Lower leg skin (tissue), 3 donors: ENCODE data around the gene CCT8L2.

Source experiments
- CTCF ChIP-seq, 3 donors: fragments of 450-650 bp; IDR thresholded peaks; one replicate each; pipeline ENCODE4 v1.5.1; 2016; ENCODE audit warnings: antibody characterized with exemption in 3 of 3, mild to moderate bottlenecking in 3 of 3, moderate library complexity in 2 of 3
- POLR2A ChIP-seq, 2 donors: fragments of 450-650 bp; IDR thresholded peaks; one replicate each; pipeline ENCODE4 v1.6.1; 2016 to 2017; ENCODE audit warnings: antibody characterized with exemption in 2 of 2, mild to moderate bottlenecking in 1 of 2, moderate library complexity in 1 of 2

GRCh38 chr22:16608931-16609330, 16.3 kb upstream of the CCT8L2 start:
- TF ChIP-seq CTCF (IDR thresholded peaks at IDR 0.05) = no peak
- no peak for TF ChIP-seq POLR2A (IDR thresholded peaks at IDR 0.05)
